K562 (cell line): Measurements from ENCODE around the gene EME1. TPM values are rescaled to one million over a fixed set of nuclear protein-coding genes. Genes with fewer than 3 reads are reported as not detected.

ENCODE experiments used
- ATAC-seq: fragments of 200-7000 bp; cut with Tn5 transposase; 3 replicates; pipeline ENCODE4 v1.9.1; 2020; ENCODE audit warnings: moderate library complexity
- BruUV-seq: library from RNA; stranded (reverse); fragments of 400-500 nt; replicated peaks from 2 replicates; lab custom pipeline; 2021; lab: Mats Ljungman, UMichigan
- CTCF ChIA-PET: fragments of 300-600 bp; formaldehyde crosslinking; extraction: SDS; loops from one replicate; lab custom pipeline; 2021; ENCODE audit warnings: low intra/inter-chr PET ratio; lab: Yijun Ruan, JAX
- POLR2A ChIA-PET: fragments of 300-600, 350-650 bp; sonication (Branson Sonifier 250); formaldehyde crosslinking; extraction: SDS; loops from one replicate; lab custom pipeline; 2021; ENCODE audit warnings: antibody characterized with exemption, inconsistent platforms; lab: Yijun Ruan, JAX
- DNase-seq, 4 experiments: peaks; one replicate each; pipeline versions ENCODE4 v3.0.0 to v3.0.0-alpha.2; 2011 to 2018; ENCODE audit warnings: low spot score in 3 of 4, mixed read lengths in 3 of 4; ENCODE audit errors: extremely low read depth in 1 of 4
- FAIRE-seq: peaks from 2 replicates; lab custom pipeline; 2011; peaks lifted over from hg19 to GRCh38; lab: Jason Lieb, UNC
- H2AFZ ChIP-seq: 2 replicates; pipeline ENCODE4 v1.6.0; 2011; ENCODE audit warnings: low read depth, low read length, control low read depth, inconsistent platforms
- H3K27ac ChIP-seq: fragments of 200-600 bp; 3 replicates; pipeline ENCODE4 v1.8.0; 2011; ENCODE audit warnings: low read depth, mild to moderate bottlenecking, control low read depth, inconsistent platforms, low read length, moderate library complexity, mixed read lengths; ENCODE audit errors: extremely low read depth
- H3K27me3 ChIP-seq, 2 experiments: fragments of 300-600 bp in 1 of 2; 2 replicates in 1 of 2; 3 replicates in 1 of 2; pipeline versions ENCODE4 v1.6.0 to v1.8.0; 2011; ENCODE audit warnings: inconsistent platforms in 2 of 2, low read length in 2 of 2, mild to moderate bottlenecking in 1 of 2, mixed read lengths in 1 of 2, moderate library complexity in 1 of 2; ENCODE audit not compliant: control insufficient read depth in 2 of 2, insufficient read depth in 2 of 2
- H3K36me3 ChIP-seq: fragments of 300-600 bp; 3 replicates; pipeline ENCODE4 v1.8.0; 2011; ENCODE audit warnings: mild to moderate bottlenecking, low read length, inconsistent platforms; ENCODE audit not compliant: control insufficient read depth, insufficient read depth
- H3K4me1 ChIP-seq, 2 experiments: fragments of 200-600 bp in 1 of 2; replicated peaks in 1 of 2; 2 replicates in 1 of 2; 3 replicates in 1 of 2; pipeline versions ENCODE4 v1.5.1 to v1.8.0; 2011; ENCODE audit warnings: inconsistent platforms in 2 of 2, low read length in 2 of 2, mild to moderate bottlenecking in 1 of 2, mixed read lengths in 1 of 2, moderate library complexity in 1 of 2; ENCODE audit not compliant: control insufficient read depth in 2 of 2, insufficient read depth in 2 of 2
- H3K4me2 ChIP-seq: 2 replicates; pipeline ENCODE4 v1.6.1; 2011; ENCODE audit warnings: low read length, control low read depth, inconsistent platforms, mixed read lengths; ENCODE audit not compliant: insufficient read depth
- H3K4me3 ChIP-seq: fragments of 200-600 bp; sonication (generic), shearing (Covaris generic); 2 replicates; pipeline ENCODE4 v1.5.1; 2016; ENCODE audit warnings: control low read depth, inconsistent platforms
- H3K79me2 ChIP-seq: fragments of 200-600 bp; 3 replicates; pipeline ENCODE4 v1.8.0; 2011; ENCODE audit warnings: low read length, inconsistent platforms; ENCODE audit not compliant: control insufficient read depth, insufficient read depth
- H3K9ac ChIP-seq, 2 experiments: 2 replicates each; pipeline versions ENCODE4 v1.6.0 to v1.6.1; 2011; ENCODE audit warnings: low read depth in 2 of 2, low read length in 2 of 2, control low read depth in 1 of 2, inconsistent platforms in 1 of 2, mild to moderate bottlenecking in 1 of 2, mixed read lengths in 1 of 2; ENCODE audit not compliant: insufficient read depth in 1 of 2
- H3K9me1 ChIP-seq: one replicate; pipeline ENCODE4 v1.6.0; 2011; ENCODE audit warnings: inconsistent platforms, mild to moderate bottlenecking, low read length, moderate library complexity; ENCODE audit not compliant: control insufficient read depth, insufficient read depth
- H3K9me3 ChIP-seq: replicated peaks from 2 replicates; pipeline ENCODE4 v1.5.1; 2011; ENCODE audit warnings: low read depth, low read length, inconsistent platforms; ENCODE audit not compliant: control insufficient read depth, insufficient read depth
- H4K20me1 ChIP-seq: replicated peaks from 2 replicates; pipeline ENCODE4 v1.6.1; 2011; ENCODE audit warnings: low read length, inconsistent platforms, mixed read lengths; ENCODE audit not compliant: control insufficient read depth, insufficient read depth
- ELK1 ChIP-seq: sonication (generic); formaldehyde crosslinking; IDR thresholded peaks from 2 replicates; pipeline ENCODE4 v1.8.1; 2022; ENCODE audit warnings: missing genetic modification reagents
- ETS2 ChIP-seq: IDR thresholded peaks from 2 replicates; pipeline ENCODE4 v1.6.1; 2016; ENCODE audit warnings: borderline replicate concordance, missing genetic modification characterization, mild to moderate bottlenecking, moderate library complexity, missing compliant biosample characterization; ENCODE audit not compliant: poor library complexity, severe bottlenecking
- FOXJ3 ChIP-seq: sonication (generic); formaldehyde crosslinking; IDR thresholded peaks from 2 replicates; pipeline ENCODE4 v1.4.0; 2020; ENCODE audit warnings: mild to moderate bottlenecking, missing genetic modification reagents
- PML ChIP-seq: IDR thresholded peaks from 2 replicates; pipeline ENCODE4 v1.6.1; 2012; ENCODE audit warnings: low read length, inconsistent platforms
- POLR2A ChIP-seq: fragments of 450-650 bp; conservative IDR thresholded peaks from 2 replicates; pipeline ENCODE4 v1.6.1; 2016
- POLR2AphosphoS2 ChIP-seq: IDR thresholded peaks from 2 replicates; pipeline ENCODE4 v1.6.1; 2012; ENCODE audit warnings: low read length, improper control_type of control experiment
- POLR2B ChIP-seq: fragments of 450-650 bp; IDR thresholded peaks from 2 replicates; pipeline ENCODE4 v1.6.1; 2018; ENCODE audit warnings: low read depth; ENCODE audit not compliant: partially characterized antibody
- POLR2G ChIP-seq: fragments of 200-400 bp; formaldehyde crosslinking; IDR thresholded peaks from 2 replicates; pipeline ENCODE4 v1.6.1; 2017; ENCODE audit warnings: low read depth, mild to moderate bottlenecking, antibody characterized with exemption, low read length, moderate library complexity
- SIN3A ChIP-seq, 2 experiments: fragments of 150-350 bp in 1 of 2; IDR thresholded peaks; 2 replicates each; pipeline ENCODE4 v1.6.1; 2011 to 2016; ENCODE audit warnings: borderline replicate concordance in 2 of 2, low read depth in 2 of 2, low read length in 2 of 2, mild to moderate bottlenecking in 2 of 2, moderate library complexity in 2 of 2; ENCODE audit not compliant: control insufficient read depth in 1 of 2
- STAG1 ChIP-seq: sonication (generic); formaldehyde crosslinking; IDR thresholded peaks from 2 replicates; pipeline ENCODE4 v1.5.0; 2020; ENCODE audit warnings: missing genetic modification reagents, borderline replicate concordance
- SUPT5H ChIP-seq: fragments of 450-650 bp; IDR thresholded peaks from 2 replicates; pipeline ENCODE4 v1.6.1; 2016
- ZNF77 ChIP-seq: fragments of 250-450 bp; sonication (Bioruptor Pico); IDR thresholded peaks from 2 replicates; pipeline ENCODE4 v1.5.0; 2020
- WGBS: fragments of 100-300 bp; shearing (Covaris generic); methylation state at CpG from one replicate; pipeline ENCODE4 v1.1.6; 2016; ENCODE audit warnings: low coverage, mixed read lengths; ENCODE audit not compliant: insufficient coverage; ENCODE audit errors: missing lambda C conversion rate; 5-methylcytosine and 5-hydroxymethylcytosine counted together
- in situ Hi-C: fragments of 300-500 bp; cut with MboI; formaldehyde crosslinking; loops from 4 replicates; pipeline ENCODE4 v1.15.0; 2018; ENCODE audit warnings: inconsistent platforms, mixed read lengths
- intact Hi-C: fragments of 100-400 bp; cut with micrococcal nuclease; formaldehyde crosslinking; loops from 2 replicates; pipeline ENCODE4 v1.14.2; 2022
- polyA plus RNA-seq, 8 experiments: library from polyadenylated mRNA; depleted of rRNA in 4 of 8; stranded (reverse) in 5 of 8; unstranded in 3 of 8; fragments of >200 nt; fragmentation: Nextera tagmentation in 2 of 8; fragmentation: Illumina TruSeq in 1 of 8; extraction: Ambion mirVana in 2 of 8; extraction: Trizol in 1 of 8; gene quantifications; 2 replicates each; pipeline versions ENCODE4 v1.2.1 to v1.2.3, GENCODE V29; 2011 to 2014; ENCODE audit warnings: inconsistent platforms in 1 of 8, missing spikeins in 1 of 8
- total RNA-seq, 7 experiments: library from RNA; depleted of rRNA in 6 of 7; stranded (reverse); fragments of >200 nt in 6 of 7; fragmentation: Illumina TruSeq in 2 of 7; extraction: Trizol in 2 of 7; gene quantifications; 2 replicates each; pipeline versions ENCODE4 v1.2.1 to v1.2.3, GENCODE V29; 2011 to 2021; ENCODE audit warnings: low replicate concordance in 1 of 7
- TF ChIP-seq, protein P1 (sequence below), 3 experiments: IDR thresholded peaks in 2 of 3; conservative IDR thresholded peaks in 1 of 3; 2 replicates each; pipeline ENCODE4 v1.5.1; 2011 to 2012; ENCODE audit warnings: low read length in 3 of 3, mild to moderate bottlenecking in 3 of 3, control low read depth in 2 of 3, improper control_type of control experiment in 1 of 3, inconsistent platforms in 1 of 3, low read depth in 1 of 3, mixed read lengths in 1 of 3, moderate library complexity in 1 of 3; ENCODE audit not compliant: insufficient read depth in 2 of 3
- TF ChIP-seq, protein P2 (sequence below): fragments of 250-450 bp; sonication (Bioruptor Pico); IDR thresholded peaks from 2 replicates; pipeline ENCODE4 v1.8.0; 2022; ENCODE audit warnings: moderate library complexity, mild to moderate bottlenecking, inconsistent platforms

EME1 gene
- total and polyA plus RNA-seq, 9 of the 15 experiments (the other 6 are each of a cell fraction or from before 2014, with no cell fraction given), result 14.6 to 44.1 (median 24.0) TPM

DNA sequence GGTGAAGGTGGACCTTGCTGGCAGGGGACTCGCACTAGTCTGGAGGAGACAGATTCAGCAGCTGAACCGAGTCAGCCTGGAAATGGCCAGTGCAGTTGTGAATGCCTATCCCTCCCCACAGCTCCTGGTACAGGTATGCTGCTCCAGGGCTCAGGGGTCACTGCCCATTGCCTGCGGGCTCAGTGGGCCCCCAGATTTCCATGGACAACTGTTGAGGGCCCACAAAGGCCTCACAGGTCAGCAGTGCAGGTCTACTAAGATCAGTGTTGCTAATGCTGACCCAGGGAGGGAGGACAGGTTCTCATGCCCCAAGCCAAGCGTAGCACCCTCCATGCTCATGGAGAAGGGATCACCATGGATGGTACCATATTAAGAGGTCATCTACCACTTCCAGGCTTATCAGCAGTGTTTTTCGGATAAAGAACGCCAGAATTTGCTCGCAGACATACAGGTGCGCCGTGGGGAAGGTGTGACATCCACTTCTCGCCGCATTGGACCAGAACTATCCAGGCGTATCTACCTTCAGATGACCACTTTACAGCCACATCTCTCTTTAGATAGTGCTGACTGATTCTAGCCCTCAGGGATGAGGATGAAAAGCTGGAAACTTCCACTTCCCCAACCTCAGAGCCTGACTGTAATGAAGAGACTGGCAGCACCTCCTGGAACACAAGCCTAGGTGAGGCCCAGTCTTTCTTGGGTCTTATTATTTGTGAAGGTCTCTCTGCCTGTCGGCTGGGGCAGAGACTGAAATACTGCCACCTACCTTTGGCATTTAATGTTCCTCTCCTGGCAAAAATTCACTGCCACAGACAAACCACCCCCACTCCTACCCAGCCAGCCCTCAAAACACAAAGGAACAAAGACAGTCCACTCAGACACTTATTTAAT, 7.6 kb downstream of the EME1 start:
- H3K9me3 ChIP-seq, result no peaks in the 10 kb centered on the region
- no peak overlapping the region for H3K4me3 ChIP-seq
- no peak overlapping the region for H2AFZ ChIP-seq
- peak; percentile 58 for FAIRE-seq
- H3K27ac ChIP-seq, result no peak overlapping the region
- no peak for DNase-seq
- no peaks in the 10 kb centered on the region for H3K79me2 ChIP-seq
- ATAC-seq, result peak; percentile 39
- BruUV-seq, result no TSS peak
- peaks cover 84% of the 10 kb centered on the region for H3K36me3 ChIP-seq
- ChIA-PET POLR2A (interaction anchor here (0.7 to 13.4 kb wide), 7 partner anchors 9 to 95 kb away, joined by 3 to 129 read pairs (median 8); partner anchors contain the start of gene LRRC59), CTCF (no interaction called here)
- 89% methylated on average over 13 of the region's 13 CpGs for WGBS
- no peak overlapping the region for H3K4me2 ChIP-seq
- H3K9ac ChIP-seq, result peak overlapping the region in 1 of 2 experiments; percentile 73; a peak in 2 of 4 replicates
- H4K20me1 ChIP-seq, result no peaks in the 10 kb centered on the region
- peaks cover 0 to 4% of the 10 kb centered on the region in 2 experiments; a peak in 2 of 5 replicates for H3K4me1 ChIP-seq
- H3K9me1 ChIP-seq, result no peaks in the 10 kb centered on the region
- in situ Hi-C loops (no loop called here), intact Hi-C loops (no loop called here)
- no peaks in the 10 kb centered on the region for H3K27me3 ChIP-seq
- TF ChIP-seq PML (no peak), FOXJ3 (CRISPR knock-in tag) (no peak), ELK1 (CRISPR knock-in tag) (no peak), POLR2B (peak; percentile 55), POLR2A (peak; percentile 71), SIN3A (IDR thresholded peaks at IDR 0.05; ENCODE audit: borderline replicate concordance in 2 of 2, control insufficient read depth in 1 of 2, low read depth in 2 of 2, low read length in 2 of 2) (peak in 1 of 2 experiments; percentile 27; a peak in 1 of 4 replicates), ETS2 (tag) (no peak), POLR2G (peak; percentile 58), STAG1 (CRISPR knock-in tag) (no peak), ZNF77 (CRISPR knock-in tag) (0 out of 2 replicates have a peak, but pooled peaks have one; percentile 65), SUPT5H (peak; percentile 72), POLR2AphosphoS2 (peak; percentile 79; the same call in 1 of the 2 replicates)
- TF ChIP-seq, protein P1, sequence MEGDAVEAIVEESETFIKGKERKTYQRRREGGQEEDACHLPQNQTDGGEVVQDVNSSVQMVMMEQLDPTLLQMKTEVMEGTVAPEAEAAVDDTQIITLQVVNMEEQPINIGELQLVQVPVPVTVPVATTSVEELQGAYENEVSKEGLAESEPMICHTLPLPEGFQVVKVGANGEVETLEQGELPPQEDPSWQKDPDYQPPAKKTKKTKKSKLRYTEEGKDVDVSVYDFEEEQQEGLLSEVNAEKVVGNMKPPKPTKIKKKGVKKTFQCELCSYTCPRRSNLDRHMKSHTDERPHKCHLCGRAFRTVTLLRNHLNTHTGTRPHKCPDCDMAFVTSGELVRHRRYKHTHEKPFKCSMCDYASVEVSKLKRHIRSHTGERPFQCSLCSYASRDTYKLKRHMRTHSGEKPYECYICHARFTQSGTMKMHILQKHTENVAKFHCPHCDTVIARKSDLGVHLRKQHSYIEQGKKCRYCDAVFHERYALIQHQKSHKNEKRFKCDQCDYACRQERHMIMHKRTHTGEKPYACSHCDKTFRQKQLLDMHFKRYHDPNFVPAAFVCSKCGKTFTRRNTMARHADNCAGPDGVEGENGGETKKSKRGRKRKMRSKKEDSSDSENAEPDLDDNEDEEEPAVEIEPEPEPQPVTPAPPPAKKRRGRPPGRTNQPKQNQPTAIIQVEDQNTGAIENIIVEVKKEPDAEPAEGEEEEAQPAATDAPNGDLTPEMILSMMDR (IDR thresholded peaks at IDR 0.05 in 2 of 3, conservative IDR thresholded peaks at IDR 0.05 in 1 of 3; ENCODE audit: insufficient read depth in 2 of 3, low read depth in 1 of 3, low read length in 3 of 3), result peak in 2 of 3 experiments; percentile 17 to 24; a peak in 1 of 6 replicates
- TF ChIP-seq, protein P2, sequence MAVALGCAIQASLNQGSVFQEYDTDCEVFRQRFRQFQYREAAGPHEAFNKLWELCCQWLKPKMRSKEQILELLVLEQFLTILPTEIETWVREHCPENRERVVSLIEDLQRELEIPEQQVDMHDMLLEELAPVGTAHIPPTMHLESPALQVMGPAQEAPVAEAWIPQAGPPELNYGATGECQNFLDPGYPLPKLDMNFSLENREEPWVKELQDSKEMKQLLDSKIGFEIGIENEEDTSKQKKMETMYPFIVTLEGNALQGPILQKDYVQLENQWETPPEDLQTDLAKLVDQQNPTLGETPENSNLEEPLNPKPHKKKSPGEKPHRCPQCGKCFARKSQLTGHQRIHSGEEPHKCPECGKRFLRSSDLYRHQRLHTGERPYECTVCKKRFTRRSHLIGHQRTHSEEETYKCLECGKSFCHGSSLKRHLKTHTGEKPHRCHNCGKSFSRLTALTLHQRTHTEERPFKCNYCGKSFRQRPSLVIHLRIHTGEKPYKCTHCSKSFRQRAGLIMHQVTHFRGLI (CRISPR knock-in tag), result no peak
